Spleen (tissue), 11 donors: Measurements from ENCODE around the gene SKIC8. TPM values are rescaled to one million over a fixed set of nuclear protein-coding genes. Genes with fewer than 3 reads are reported as not detected.

Experiments
- DNase-seq: peaks from one replicate; pipeline ENCODE4 v3.0.0-alpha.2; 2020
- H3K27ac ChIP-seq, 8 donors: fragments of 200-600 bp; sonication (generic) in 7 of 8; 1 replicate in 4 of 8; 2 replicates in 4 of 8; pipeline versions ENCODE4 v1.5.0 to v1.8.0; 2016 to 2021; ENCODE audit warnings: inconsistent platforms in 4 of 8, mild to moderate bottlenecking in 4 of 8, moderate library complexity in 1 of 8
- H3K27me3 ChIP-seq, 7 donors: fragments of 200-600 bp; sonication (generic) in 6 of 7; replicated peaks in 1 of 7; 1 replicate in 4 of 7; 2 replicates in 3 of 7; pipeline versions ENCODE4 v1.5.0 to v1.8.0; 2016 to 2021; ENCODE audit warnings: inconsistent platforms in 3 of 7, mild to moderate bottlenecking in 1 of 7
- H3K36me3 ChIP-seq, 6 donors: fragments of 200-600 bp; sonication (generic) in 5 of 6; 1 replicate in 4 of 6; 2 replicates in 2 of 6; pipeline versions ENCODE4 v1.5.0 to v1.8.0; 2016 to 2021; ENCODE audit warnings: inconsistent platforms in 2 of 6
- H3K4me1 ChIP-seq, 6 donors: fragments of 200-600 bp; sonication (generic) in 5 of 6; 1 replicate in 3 of 6; 2 replicates in 3 of 6; pipeline versions ENCODE4 v1.5.0 to v1.8.0; 2016 to 2021; ENCODE audit warnings: inconsistent platforms in 3 of 6
- H3K4me3 ChIP-seq, 8 donors: fragments of 200-600 bp; sonication (generic) in 7 of 8; 1 replicate in 4 of 8; 2 replicates in 4 of 8; pipeline versions ENCODE4 v1.5.0 to v1.8.0; 2016 to 2021; ENCODE audit warnings: inconsistent platforms in 4 of 8, mild to moderate bottlenecking in 4 of 8, moderate library complexity in 2 of 8
- H3K9me3 ChIP-seq, 8 donors: fragments of 200-600 bp; sonication (generic) in 7 of 8; 1 replicate in 4 of 8; 2 replicates in 4 of 8; pipeline versions ENCODE4 v1.5.0 to v1.8.0; 2016 to 2021; ENCODE audit warnings: inconsistent platforms in 4 of 8
- CTCF ChIP-seq, 11 experiments: fragments of 200-600 bp in 7 of 11; fragments of 450-650 bp in 4 of 11; sonication (generic) in 4 of 11; IDR thresholded peaks in 8 of 11; conservative IDR thresholded peaks in 3 of 11; 1 replicate in 7 of 11; 2 replicates in 4 of 11; pipeline versions ENCODE4 v1.4.0 to v1.8.0; 2016 to 2021; ENCODE audit warnings: antibody characterized with exemption in 11 of 11, inconsistent platforms in 4 of 11, mild to moderate bottlenecking in 1 of 11
- POLR2A ChIP-seq, 3 donors: fragments of 450-650 bp; IDR thresholded peaks; one replicate each; pipeline ENCODE4 v1.5.1; 2017; ENCODE audit warnings: antibody characterized with exemption in 3 of 3, mild to moderate bottlenecking in 1 of 3
- POLR2AphosphoS5 ChIP-seq, 3 donors: sonication (generic); formaldehyde crosslinking; IDR thresholded peaks; one replicate each; pipeline ENCODE4 v1.5.1; 2017; ENCODE audit warnings: antibody characterized with exemption in 3 of 3
- WGBS, 5 donors: extraction: QIAGEN DNeasy Blood & Tissue Kit in 3 of 5; methylation state at CpG; one replicate each; pipeline versions ENCODE4 v1.1.5 to v1.1.7; 2013 to 2018; 5-methylcytosine and 5-hydroxymethylcytosine counted together
- intact Hi-C: fragments of 100-400 bp; cut with DNase I; formaldehyde crosslinking; loops from one replicate; pipeline ENCODE4 v1.15.0; 2023; ENCODE audit warnings: low total_unique reads
- polyA plus RNA-seq, 3 donors: library from polyadenylated mRNA; stranded (reverse); fragments of 200-250 nt; gene quantifications; one replicate each; pipeline ENCODE4 v1.2.1, GENCODE V29; 2013
- total RNA-seq, 7 donors: library from RNA; depleted of rRNA in 3 of 7; stranded (reverse); fragments of >200 nt in 3 of 7; fragmentation: NEBNext Ultra II Directional in 4 of 7; extraction: Animal tissue kit (Norgen Biotek cat#: 25700) in 4 of 7; gene quantifications; one replicate each; pipeline versions ENCODE4 v1.1.0 to v1.2.1, GENCODE V29; 2016 to 2021
- donor health status: healthy with polysubstance abuse.
- donor health status: DM: no; HTN: no; CAD: no; lungs with moderate emphysema.
- donor health status: DM: no; HTN: no; CAD: no.
- donor health status: Bipolar disorder and iron deficiency.
- donor health status: healthy.
- donor health status: DM: no; HTN: no; CAD: no.
- donor health status: DM: yes; HTN: yes; CAD: no.

SKIC8 gene
- total and polyA plus RNA-seq, 10 donors = 33.3 to 60.6 (median 41.7) TPM

- Histone ChIP-seq H3K4me3 (peak overlapping the region in 1 of 8 donors; percentile 56), H3K27ac (no peak overlapping the region), H3K36me3 (no peaks in the 10 kb centered on the region), H3K9me3 (no peaks in the 10 kb centered on the region), H3K27me3 (no peaks in the 10 kb centered on the region), H3K4me1 (peaks cover 9 to 39% (median 26%) of the 10 kb centered on the region in 6 donors)
- intact Hi-C loops = no loop called here
- DNase-seq = no peak
- no peak for TF ChIP-seq POLR2AphosphoS5 (IDR thresholded peaks at IDR 0.05)
- TF ChIP-seq POLR2A (IDR thresholded peaks at IDR 0.05) = no peak
- no peak for TF ChIP-seq CTCF (IDR thresholded peaks at IDR 0.05 in 8 of 11, conservative IDR thresholded peaks at IDR 0.05 in 3 of 11)
- WGBS, 5 donors = 85 to 98% (median 92%) methylated on average over 5 to 7 of the region's 7 CpGs
These were observed 36.0 kb downstream of the SKIC8 start for GRCh38 chr15:78263351-78263781.

DNA sequence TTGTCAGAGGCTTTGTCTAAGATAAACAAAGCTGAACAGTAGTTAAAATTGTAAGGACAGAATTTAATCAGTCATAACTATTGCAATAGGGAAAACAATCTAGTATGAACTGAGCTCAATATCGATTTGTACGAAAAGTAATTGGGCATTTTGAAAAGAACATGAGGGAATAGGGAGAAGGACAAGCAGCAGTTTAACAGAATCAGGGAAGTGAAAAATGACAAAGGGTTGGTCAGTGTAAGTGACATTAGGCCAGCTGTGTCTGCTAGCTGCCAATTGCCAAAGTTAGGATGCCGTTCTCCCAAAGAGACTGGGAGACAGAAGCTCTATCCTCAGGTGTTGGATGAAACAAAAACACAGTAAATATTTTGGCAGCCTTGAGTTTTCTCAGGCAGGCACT lies 38.3 kb downstream of the SKIC8 start:
- intact Hi-C loops = no loop called here

DNA sequence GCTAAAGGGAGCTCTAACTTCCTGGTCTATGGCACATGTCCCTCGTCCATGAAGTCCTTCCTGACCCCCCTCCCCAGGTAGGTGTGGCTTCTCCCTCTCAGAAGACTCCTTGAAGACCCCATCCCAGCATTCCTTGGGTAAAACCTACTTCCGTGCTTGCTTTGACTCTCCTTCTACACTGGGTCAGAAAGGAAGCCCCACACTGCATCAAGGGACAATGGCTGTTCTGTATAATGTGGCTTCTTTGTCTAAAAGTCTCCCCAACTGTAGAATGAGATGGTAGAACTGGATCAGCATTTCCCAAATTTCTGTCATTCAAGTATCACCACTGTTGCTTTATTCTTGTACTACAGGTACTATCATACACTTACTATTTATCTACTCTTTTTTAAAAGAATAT lies 38.9 kb downstream of the SKIC8 start:
- Histone ChIP-seq H3K27ac (no peak overlapping the region), H3K4me1 (peaks cover 6 to 16% (median 14%) of the 10 kb centered on the region in 6 donors), H3K36me3 (no peaks in the 10 kb centered on the region), H3K4me3 (no peak overlapping the region), H3K27me3 (no peaks in the 10 kb centered on the region), H3K9me3 (no peaks in the 10 kb centered on the region)
- WGBS, 5 donors = 60 to 79% (median 63%) methylated on average over 2 of the region's 2 CpGs
- intact Hi-C loops = no loop called here
- TF ChIP-seq CTCF (IDR thresholded peaks at IDR 0.05 in 8 of 11, conservative IDR thresholded peaks at IDR 0.05 in 3 of 11) = no peak
- no peak for TF ChIP-seq POLR2A (IDR thresholded peaks at IDR 0.05)
- no peak for TF ChIP-seq POLR2AphosphoS5 (IDR thresholded peaks at IDR 0.05)
- DNase-seq = no peak

More for the DNA sequence above, 38.3 kb downstream of the SKIC8 start:
- Histone ChIP-seq H3K4me3 (no peak overlapping the region), H3K27me3 (no peaks in the 10 kb centered on the region), H3K36me3 (no peaks in the 10 kb centered on the region), H3K9me3 (no peaks in the 10 kb centered on the region), H3K27ac (no peak overlapping the region), H3K4me1 (peaks cover 9 to 21% (median 19%) of the 10 kb centered on the region in 6 donors)
- no peak for DNase-seq
- TF ChIP-seq CTCF (IDR thresholded peaks at IDR 0.05 in 8 of 11, conservative IDR thresholded peaks at IDR 0.05 in 3 of 11) = no peak
- no peak for TF ChIP-seq POLR2A (IDR thresholded peaks at IDR 0.05)
- no peak for TF ChIP-seq POLR2AphosphoS5 (IDR thresholded peaks at IDR 0.05)
- WGBS, 5 donors = 84 to 94% (median 91%) methylated on average over 3 of the region's 3 CpGs

- TF ChIP-seq POLR2A (IDR thresholded peaks at IDR 0.05) (no peak), CTCF (IDR thresholded peaks at IDR 0.05 in 8 of 11, conservative IDR thresholded peaks at IDR 0.05 in 3 of 11) (no peak), POLR2AphosphoS5 (IDR thresholded peaks at IDR 0.05) (no peak)
- intact Hi-C loops = no loop called here
These were observed 40.2 kb downstream of the SKIC8 start for GRCh38 chr15:78259232-78259631.

More at GRCh38 chr15:78259232-78259631, 40.2 kb downstream of the SKIC8 start:
- H3K4me1 ChIP-seq = peaks cover 0 to 7% (median 5%) of the 10 kb centered on the region in 6 donors
- no peak for DNase-seq
- no peaks in the 10 kb centered on the region for H3K9me3 ChIP-seq
- no peak overlapping the region for H3K27ac ChIP-seq
- 87 to 94% (median 91%) methylated on average over 3 of the region's 3 CpGs for WGBS, 5 donors
- H3K4me3 ChIP-seq = no peak overlapping the region
- H3K36me3 ChIP-seq = no peaks in the 10 kb centered on the region
- H3K27me3 ChIP-seq = no peaks in the 10 kb centered on the region
